Measurements from ENCODE around the gene DMXL2. TPM values are rescaled to one million over a fixed set of nuclear protein-coding genes. Genes with fewer than 3 reads are reported as not detected.
A peak's percentile ranks its signal among the peaks of the same experiment; 100 is the strongest.
"Not testable (repeated sequence)": the region's sequence is repeated elsewhere in the genome, so short reads cannot be mapped to it uniquely, and the experiment has no call there.

Gene DMXL2
- total RNA-seq, 1 donor from 2014 or later, result 6.5 TPM

- intact Hi-C loops (cut with DNase I), result no loop called here
- no peak for ATAC-seq (ENCODE audit: poor library complexity)
- no peak for DNase-seq
Observed at GRCh38 chr15:51588966-51589365, 33.6 kb downstream of the DMXL2 start.

GRCh38 chr15:51585986-51586385 is 36.6 kb downstream of the DMXL2 start:
- peak; percentile 61 for ATAC-seq (ENCODE audit: poor library complexity)
- DNase-seq, result no peak
- intact Hi-C loops (cut with DNase I), result no loop called here

- ATAC-seq (ENCODE audit: poor library complexity), result no peak
- intact Hi-C loops (cut with DNase I), result no loop called here
- DNase-seq, result no peak
Observed at GRCh38 chr15:51580982-51581381, 41.6 kb downstream of the DMXL2 start.

GRCh38 chr15:51580385-51580784 is 42.2 kb downstream of the DMXL2 start:
- intact Hi-C loops (cut with DNase I), result no loop called here
- no peak for DNase-seq
- ATAC-seq (ENCODE audit: poor library complexity), result no peak

DNA sequence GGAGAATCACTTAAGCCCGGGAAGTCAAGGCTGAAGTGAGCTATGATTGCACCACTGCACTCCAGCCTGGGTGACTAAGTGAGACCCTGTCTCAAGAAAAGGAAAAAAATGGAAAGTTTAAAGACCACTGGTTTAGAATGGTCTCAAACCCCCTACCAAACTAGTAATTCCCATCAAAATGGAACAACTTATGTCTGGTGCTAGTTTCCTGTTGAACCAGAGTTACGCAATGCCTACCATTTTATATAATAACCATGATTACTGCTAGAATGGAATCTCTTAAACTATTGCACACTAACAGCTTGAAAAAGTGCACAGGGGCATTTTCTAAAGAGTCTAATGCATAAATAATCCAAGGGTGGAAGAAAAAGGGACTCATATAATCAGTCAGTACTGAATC is 43.6 kb downstream of the DMXL2 start:
- ATAC-seq (ENCODE audit: poor library complexity) (no peak), DNase-seq (no peak)
- intact Hi-C loops (cut with DNase I), result no loop called here

GRCh38 chr15:51577636-51578304 is 44.8 kb downstream of the DMXL2 start:
- intact Hi-C loops (cut with DNase I), result no loop called here
- DNase-seq (no peak), ATAC-seq (ENCODE audit: poor library complexity) (no peak)

DNA sequence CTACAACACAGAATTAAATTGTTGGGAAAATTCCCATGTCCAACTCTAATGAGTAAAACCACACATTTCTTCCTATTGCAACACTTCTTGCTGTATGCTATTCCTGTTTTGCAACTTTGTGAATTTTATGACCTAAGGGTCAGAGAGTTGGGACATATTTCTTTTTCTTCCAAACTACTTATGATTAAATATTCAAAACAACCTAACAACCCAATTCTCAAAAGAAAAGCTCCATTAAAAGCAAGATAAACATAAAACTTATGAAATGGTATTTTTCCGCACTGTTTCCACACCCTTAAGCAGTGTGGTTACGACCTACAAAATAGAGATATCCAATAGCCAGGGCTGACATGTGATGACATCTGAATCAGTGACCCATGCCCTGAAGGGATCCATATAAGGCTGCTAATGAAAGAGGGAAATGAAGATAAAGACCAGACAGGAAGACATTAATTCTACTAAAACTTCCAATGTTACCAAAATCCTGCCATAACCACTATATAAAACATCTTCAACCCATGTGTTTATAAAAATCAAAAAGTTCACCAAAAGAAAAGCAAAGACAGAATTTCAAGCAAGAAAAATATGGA is 45.6 kb downstream of the DMXL2 start:
- ATAC-seq (ENCODE audit: poor library complexity) (peak; percentile 86), DNase-seq (no peak)
- intact Hi-C loops (cut with DNase I), result no loop called here

GRCh38 chr15:51576286-51576850 is 46.2 kb downstream of the DMXL2 start:
- DNase-seq, result no peak
- no peak for ATAC-seq (ENCODE audit: poor library complexity)
- intact Hi-C loops (cut with DNase I), result no loop called here

DNA sequence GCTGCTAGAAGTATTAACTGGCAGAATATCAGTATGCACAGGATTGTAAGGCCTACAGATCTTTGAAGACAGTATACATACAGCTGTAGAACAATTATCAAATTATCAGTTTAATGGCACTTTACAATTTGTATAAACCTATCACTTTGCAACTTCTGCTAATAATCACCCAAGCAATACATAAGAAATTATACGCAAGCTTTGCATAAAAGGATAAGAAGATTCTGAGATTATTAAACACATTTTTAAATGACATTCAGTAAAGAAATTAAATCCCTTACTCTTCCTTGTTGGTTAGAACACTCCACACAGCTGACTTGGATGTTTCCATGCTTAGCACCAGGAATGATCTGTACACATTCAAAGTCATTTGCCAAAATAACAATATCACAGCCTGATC is 46.8 kb downstream of the DMXL2 start:
- no peak for DNase-seq
- intact Hi-C loops (cut with DNase I), result no loop called here

DNA sequence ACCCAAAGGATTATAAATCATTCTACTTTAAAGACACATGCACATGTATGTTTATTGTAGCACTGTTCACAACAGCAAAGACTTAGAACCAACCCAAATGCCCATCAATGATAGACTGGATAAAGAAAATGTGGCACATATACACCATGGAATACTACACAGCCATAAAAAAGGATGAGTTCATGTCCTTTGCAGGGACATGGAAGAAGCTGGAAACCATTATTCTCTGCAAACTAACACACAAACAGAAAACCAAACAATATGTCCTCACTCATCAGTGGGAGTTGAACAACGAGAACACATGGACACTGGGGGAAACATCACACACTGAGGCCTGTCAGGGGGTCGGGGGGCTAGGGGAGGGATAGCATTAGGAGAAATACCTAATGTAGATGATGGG is 49.2 kb downstream of the DMXL2 start:
- ATAC-seq (ENCODE audit: poor library complexity); DNase-seq; intact Hi-C loops (cut with DNase I): not testable (repeated sequence)

More for the DNA sequence above, 46.8 kb downstream of the DMXL2 start:
- ATAC-seq (ENCODE audit: poor library complexity), result no peak

GRCh38 chr15:51568939-51569784 is 53.4 kb downstream of the DMXL2 start:
- DNase-seq; intact Hi-C loops (cut with DNase I): not testable (repeated sequence)

DNA sequence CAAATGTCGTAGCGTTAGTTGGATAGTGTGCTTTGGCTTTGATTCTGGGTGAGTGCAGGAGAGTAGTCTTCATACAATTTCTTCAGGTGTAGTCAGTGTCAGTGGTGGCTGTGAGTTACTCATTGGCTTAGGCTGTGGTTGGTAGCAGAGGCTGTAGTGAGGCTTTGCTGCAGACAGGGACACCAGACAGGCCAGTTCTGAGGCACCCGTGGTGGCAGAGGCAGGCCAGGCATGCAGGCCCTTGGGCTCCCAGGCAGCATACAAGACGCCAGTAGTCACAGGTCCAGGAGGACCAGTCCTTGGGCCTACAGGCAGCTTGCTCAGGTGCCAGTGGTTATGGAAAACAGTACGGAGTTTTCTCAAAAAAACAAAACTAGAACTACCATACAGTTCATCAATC is 61.3 kb downstream of the DMXL2 start:
- no peak for DNase-seq
- intact Hi-C loops (cut with DNase I), result no loop called here
- ATAC-seq (ENCODE audit: poor library complexity), result no peak

More at GRCh38 chr15:51568939-51569784, 53.4 kb downstream of the DMXL2 start:
- ATAC-seq (ENCODE audit: poor library complexity), result not testable (repeated sequence)

DNA sequence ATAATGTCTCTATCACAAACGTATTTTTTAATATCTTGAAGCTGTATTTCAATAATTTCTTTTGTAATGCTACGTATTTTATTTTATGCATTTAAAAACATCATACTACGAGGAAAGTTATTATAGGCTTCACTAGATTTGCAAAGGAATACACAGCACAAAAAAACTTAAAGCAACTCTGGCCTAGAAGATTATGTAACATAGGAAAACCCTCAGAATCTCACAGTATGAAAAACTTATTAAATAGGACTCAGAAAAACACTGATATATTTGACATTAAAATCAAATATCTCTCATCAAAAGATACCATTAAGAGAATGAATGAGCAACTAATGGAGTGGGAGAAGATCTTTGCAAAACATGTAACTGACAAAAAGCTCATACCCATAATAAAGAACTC is 63.7 kb downstream of the DMXL2 start:
- ATAC-seq (ENCODE audit: poor library complexity), result no peak
- intact Hi-C loops (cut with DNase I), result no loop called here
- DNase-seq, result no peak

DNA sequence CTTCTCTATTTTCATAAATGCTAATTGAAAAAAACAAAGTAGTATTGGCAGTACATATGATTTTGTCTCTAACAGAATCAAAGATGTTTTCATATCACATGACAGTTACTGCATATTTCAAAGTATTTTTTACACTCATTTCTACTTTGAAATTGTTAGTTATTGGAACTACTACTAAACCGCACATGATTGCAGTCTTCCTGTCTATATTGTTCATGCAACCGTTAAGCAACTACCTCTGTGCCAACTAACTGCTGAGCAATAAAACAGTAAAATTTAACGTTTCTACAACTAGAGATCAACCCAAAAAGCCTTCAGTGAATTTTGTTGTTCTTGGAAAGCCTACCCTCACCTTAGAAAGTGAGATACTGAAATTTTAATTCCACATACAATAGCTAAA is 64.2 kb downstream of the DMXL2 start:
- intact Hi-C loops (cut with DNase I), result no loop called here

GRCh38 chr15:51550841-51551240 is 71.7 kb downstream of the DMXL2 start:
- DNase-seq (no peak), ATAC-seq (ENCODE audit: poor library complexity) (no peak)
- intact Hi-C loops (cut with DNase I), result no loop called here

More for the DNA sequence above, 64.2 kb downstream of the DMXL2 start:
- DNase-seq (no peak), ATAC-seq (ENCODE audit: poor library complexity) (no peak)

- ATAC-seq (ENCODE audit: poor library complexity), result no peak
Observed at GRCh38 chr15:51547656-51548055, 74.9 kb downstream of the DMXL2 start.

DNA sequence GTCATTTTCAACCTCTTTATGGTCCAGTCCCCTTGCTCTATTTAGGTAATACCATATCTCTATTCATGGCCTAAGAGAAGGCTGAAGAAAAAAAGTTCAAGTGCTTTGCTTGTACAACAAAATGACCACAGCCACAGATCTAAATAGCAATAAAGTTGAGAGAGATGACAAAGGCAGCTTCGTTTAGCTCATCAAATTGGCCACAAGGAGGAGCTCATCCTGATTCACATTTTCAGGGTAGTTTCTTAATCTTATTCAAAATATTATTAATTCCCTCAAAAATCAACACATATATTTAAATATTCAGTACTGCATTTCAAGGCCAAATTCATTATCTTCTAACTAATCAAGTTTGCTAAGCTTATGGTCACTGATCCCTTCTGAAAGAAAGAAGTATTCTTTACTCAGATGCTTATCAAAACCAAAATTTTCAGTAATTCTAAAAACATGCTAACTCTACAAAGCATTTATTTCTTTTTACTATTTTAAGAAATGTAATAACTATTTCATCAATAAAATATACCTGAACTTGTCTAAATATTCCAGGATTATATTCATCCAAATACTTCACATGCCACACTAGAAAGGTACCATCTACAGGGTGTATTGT is 85.5 kb downstream of the DMXL2 start:
- intact Hi-C loops (cut with DNase I), result no loop called here
- no peak for ATAC-seq (ENCODE audit: poor library complexity)

More at GRCh38 chr15:51547656-51548055, 74.9 kb downstream of the DMXL2 start:
- intact Hi-C loops (cut with DNase I), result no loop called here
- no peak for DNase-seq

DNA sequence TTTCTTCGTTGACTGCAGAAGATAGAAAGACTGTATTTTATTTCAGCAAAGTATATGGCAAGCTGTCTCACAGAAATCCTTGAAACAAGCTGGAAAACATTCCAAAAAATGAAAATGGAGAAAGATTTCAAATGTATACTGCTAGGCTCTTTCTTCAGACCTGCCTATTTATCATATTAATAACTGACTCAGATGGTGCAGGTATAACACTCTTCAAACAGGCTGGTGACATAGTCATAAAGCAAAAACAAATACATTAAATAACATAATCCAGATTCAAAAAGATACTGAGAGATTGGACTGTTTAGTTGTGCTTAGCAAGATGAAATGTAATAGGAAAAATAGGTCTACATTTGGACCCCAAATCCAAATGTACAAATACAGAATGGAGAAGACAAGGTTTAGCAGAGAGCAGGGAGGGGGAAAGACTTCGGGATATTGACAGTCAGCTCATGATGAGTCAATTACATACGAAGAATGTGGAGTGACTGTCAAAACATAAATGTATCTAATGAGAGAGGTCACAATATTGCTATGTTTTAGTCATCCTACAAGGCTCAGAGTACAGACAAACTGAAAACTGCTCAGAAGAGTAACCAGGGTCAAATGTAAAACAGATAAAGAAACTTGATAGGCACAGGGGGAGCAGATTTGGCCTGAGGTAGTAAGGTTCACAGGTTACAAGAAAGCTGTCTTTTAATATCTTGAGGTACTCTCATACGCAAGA is 88.7 kb downstream of the DMXL2 start:
- no peak for DNase-seq
- no peak for ATAC-seq (ENCODE audit: poor library complexity)
- intact Hi-C loops (cut with DNase I), result no loop called here

More for the DNA sequence above, 85.5 kb downstream of the DMXL2 start:
- DNase-seq, result no peak

Measured in Right ventricle myocardium superior (tissue), 1 donor.